Vagina (tissue), 2 donors: ENCODE results near the gene C9orf40.

Experiments
- POLR2A ChIP-seq, 2 donors: fragments of 450-650 bp; IDR thresholded peaks; one replicate each; pipeline ENCODE4 v1.6.1; 2017; ENCODE audit warnings: antibody characterized with exemption in 2 of 2, mild to moderate bottlenecking in 2 of 2, moderate library complexity in 2 of 2
- POLR2AphosphoS5 ChIP-seq, 2 donors: sonication (generic); formaldehyde crosslinking; IDR thresholded peaks; one replicate each; pipeline ENCODE4 v1.9.0; 2017; ENCODE audit warnings: antibody characterized with exemption in 2 of 2, mild to moderate bottlenecking in 2 of 2, low read depth in 1 of 2; ENCODE audit not compliant: insufficient read depth in 1 of 2
- TF ChIP-seq, protein P1 (sequence below), 3 experiments: fragments of 450-650 bp in 2 of 3; fragments of 200-600 bp in 1 of 3; sonication (generic) in 1 of 3; IDR thresholded peaks; one replicate each; pipeline ENCODE4 v1.5.1; 2017 to 2019; ENCODE audit warnings: antibody characterized with exemption in 3 of 3, mild to moderate bottlenecking in 2 of 3, moderate library complexity in 2 of 3

DNA sequence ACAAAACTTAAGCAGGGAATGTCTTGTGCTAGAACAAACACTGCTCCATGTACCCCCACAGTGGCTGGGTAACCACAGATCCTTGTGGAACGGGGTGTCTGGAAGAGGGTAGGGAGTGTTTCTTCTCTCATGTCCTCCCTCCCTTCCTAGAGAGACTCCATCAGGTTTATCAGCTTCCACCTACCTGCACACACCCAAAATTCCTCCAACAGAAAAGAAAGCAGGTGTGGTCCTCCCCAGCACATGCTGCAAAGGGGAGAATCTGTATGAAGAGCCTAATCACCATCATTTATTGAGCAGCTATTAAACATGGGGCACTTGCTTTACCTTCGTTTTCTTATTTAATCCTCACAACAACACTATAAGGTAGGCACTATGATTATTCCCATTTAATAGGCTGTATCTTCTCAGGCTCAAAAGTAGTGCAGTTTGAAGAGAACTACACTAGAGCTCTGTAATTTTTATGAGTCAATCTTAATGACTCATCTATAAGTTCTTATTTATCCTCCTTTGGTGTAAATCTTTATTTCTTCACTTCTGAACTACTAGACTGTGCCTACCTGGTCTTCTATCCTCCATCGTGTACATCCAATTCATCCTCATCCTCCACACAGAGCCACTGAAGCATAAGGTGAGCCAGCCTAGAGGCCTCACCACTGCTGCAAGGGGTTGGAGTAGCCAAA is 31.6 kb downstream of the C9orf40 start:
- TF ChIP-seq POLR2A (IDR thresholded peaks at IDR 0.05): no peak
- TF ChIP-seq, protein P1, sequence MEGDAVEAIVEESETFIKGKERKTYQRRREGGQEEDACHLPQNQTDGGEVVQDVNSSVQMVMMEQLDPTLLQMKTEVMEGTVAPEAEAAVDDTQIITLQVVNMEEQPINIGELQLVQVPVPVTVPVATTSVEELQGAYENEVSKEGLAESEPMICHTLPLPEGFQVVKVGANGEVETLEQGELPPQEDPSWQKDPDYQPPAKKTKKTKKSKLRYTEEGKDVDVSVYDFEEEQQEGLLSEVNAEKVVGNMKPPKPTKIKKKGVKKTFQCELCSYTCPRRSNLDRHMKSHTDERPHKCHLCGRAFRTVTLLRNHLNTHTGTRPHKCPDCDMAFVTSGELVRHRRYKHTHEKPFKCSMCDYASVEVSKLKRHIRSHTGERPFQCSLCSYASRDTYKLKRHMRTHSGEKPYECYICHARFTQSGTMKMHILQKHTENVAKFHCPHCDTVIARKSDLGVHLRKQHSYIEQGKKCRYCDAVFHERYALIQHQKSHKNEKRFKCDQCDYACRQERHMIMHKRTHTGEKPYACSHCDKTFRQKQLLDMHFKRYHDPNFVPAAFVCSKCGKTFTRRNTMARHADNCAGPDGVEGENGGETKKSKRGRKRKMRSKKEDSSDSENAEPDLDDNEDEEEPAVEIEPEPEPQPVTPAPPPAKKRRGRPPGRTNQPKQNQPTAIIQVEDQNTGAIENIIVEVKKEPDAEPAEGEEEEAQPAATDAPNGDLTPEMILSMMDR (IDR thresholded peaks at IDR 0.05): no peak
- TF ChIP-seq POLR2AphosphoS5 (IDR thresholded peaks at IDR 0.05; ENCODE audit: insufficient read depth in 1 of 2, low read depth in 1 of 2): no peak
